Activated CD8-positive, alpha-beta T cell treated with anti-CD3 and anti-CD28 coated beads for 36 hours (primary cell): ENCODE measurements around the gene PDE8B. TPM values are rescaled to one million over a fixed set of nuclear protein-coding genes. Genes with fewer than 3 reads are reported as not detected.

Source experiments
- ATAC-seq: fragments of 200-7000 bp; cut with Tn5 transposase; one replicate; pipeline ENCODE4 v1.10.0; 2021; ENCODE audit warnings: mild to moderate bottlenecking, moderate library complexity
- CTCF ChIA-PET: fragments of 350-600 bp; sonication (Branson Sonifier 250); formaldehyde crosslinking; loops from one replicate; lab custom pipeline; 2021; ENCODE audit warnings: antibody characterized with exemption; lab: Charles Lee
- POLR2A ChIA-PET: fragments of 350-600 bp; sonication (Branson Sonifier 250); formaldehyde crosslinking; loops from one replicate; lab custom pipeline; 2021; ENCODE audit warnings: antibody characterized with exemption; lab: Charles Lee
- DNase-seq: peaks from one replicate; pipeline ENCODE4 v3.0.0-alpha.2; 2020
- H3K27ac Mint-ChIP-seq: one replicate; pipeline ENCODE4 v1.8.0; 2021; ENCODE audit warnings: mild to moderate bottlenecking, mixed read lengths
- H3K27me3 Mint-ChIP-seq: one replicate; pipeline ENCODE4 v1.8.0; 2021; ENCODE audit warnings: mixed read lengths
- H3K36me3 Mint-ChIP-seq: one replicate; pipeline ENCODE4 v1.8.0; 2021; ENCODE audit warnings: low read depth, mixed read lengths
- H3K4me1 Mint-ChIP-seq: one replicate; pipeline ENCODE4 v1.8.0; 2021; ENCODE audit warnings: low read depth, mixed read lengths
- H3K4me3 Mint-ChIP-seq: one replicate; pipeline ENCODE4 v1.8.0; 2021; ENCODE audit warnings: mild to moderate bottlenecking, moderate library complexity, mixed read lengths
- H3K9me3 Mint-ChIP-seq: one replicate; pipeline ENCODE4 v1.8.0; 2021; ENCODE audit warnings: mixed read lengths
- intact Hi-C: fragments of 100-400 bp; cut with micrococcal nuclease; formaldehyde crosslinking; loops from one replicate; pipeline ENCODE4 v1.10.0; 2022
- total RNA-seq, 2 experiments: library from RNA; stranded (reverse); gene quantifications; one replicate each; pipeline ENCODE4 v1.2.3, GENCODE V29; 2021
- TF ChIP-seq, protein P1 (sequence below): fragments of 200-600 bp; IDR thresholded peaks from one replicate; pipeline ENCODE4 v1.8.0; 2022; ENCODE audit warnings: antibody characterized with exemption, mild to moderate bottlenecking

PDE8B gene
- total RNA-seq, 2 experiments from 2014 or later = 0.47 TPM; not detected in 1

DNA sequence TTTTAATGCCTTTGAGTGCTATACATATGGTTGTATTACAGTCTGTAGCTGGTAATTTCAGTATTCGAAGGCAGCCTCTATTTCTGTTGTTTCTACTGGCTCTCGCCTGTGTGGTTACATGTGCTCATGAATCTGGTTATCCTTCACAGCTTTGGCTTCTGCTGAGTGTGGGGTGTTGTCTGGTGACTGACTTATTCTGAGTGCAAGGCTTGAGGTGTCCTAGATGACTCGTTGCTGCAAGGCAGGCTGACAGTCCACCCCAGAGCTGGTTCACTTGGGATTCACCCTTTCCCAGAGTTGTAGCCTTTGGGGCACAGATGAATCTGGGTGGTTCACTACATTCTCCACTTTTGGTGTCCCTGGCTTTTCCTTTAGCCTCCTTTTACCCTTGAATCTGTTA is 41.4 kb downstream of the PDE8B start:
- TF ChIP-seq, protein P1, sequence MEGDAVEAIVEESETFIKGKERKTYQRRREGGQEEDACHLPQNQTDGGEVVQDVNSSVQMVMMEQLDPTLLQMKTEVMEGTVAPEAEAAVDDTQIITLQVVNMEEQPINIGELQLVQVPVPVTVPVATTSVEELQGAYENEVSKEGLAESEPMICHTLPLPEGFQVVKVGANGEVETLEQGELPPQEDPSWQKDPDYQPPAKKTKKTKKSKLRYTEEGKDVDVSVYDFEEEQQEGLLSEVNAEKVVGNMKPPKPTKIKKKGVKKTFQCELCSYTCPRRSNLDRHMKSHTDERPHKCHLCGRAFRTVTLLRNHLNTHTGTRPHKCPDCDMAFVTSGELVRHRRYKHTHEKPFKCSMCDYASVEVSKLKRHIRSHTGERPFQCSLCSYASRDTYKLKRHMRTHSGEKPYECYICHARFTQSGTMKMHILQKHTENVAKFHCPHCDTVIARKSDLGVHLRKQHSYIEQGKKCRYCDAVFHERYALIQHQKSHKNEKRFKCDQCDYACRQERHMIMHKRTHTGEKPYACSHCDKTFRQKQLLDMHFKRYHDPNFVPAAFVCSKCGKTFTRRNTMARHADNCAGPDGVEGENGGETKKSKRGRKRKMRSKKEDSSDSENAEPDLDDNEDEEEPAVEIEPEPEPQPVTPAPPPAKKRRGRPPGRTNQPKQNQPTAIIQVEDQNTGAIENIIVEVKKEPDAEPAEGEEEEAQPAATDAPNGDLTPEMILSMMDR = no peak
- intact Hi-C loops = no loop called here
- no peaks in the 10 kb centered on the region for H3K36me3 Mint-ChIP-seq
- no peak for DNase-seq
- H3K4me3 Mint-ChIP-seq = no peak overlapping the region
- H3K4me1 Mint-ChIP-seq = no peaks in the 10 kb centered on the region
- peaks cover 19% of the 10 kb centered on the region for H3K27me3 Mint-ChIP-seq
- no peak for ATAC-seq
- no peaks in the 10 kb centered on the region for H3K9me3 Mint-ChIP-seq
- ChIA-PET CTCF (interaction anchor here (1.3 kb wide), 1 partner anchor 31 kb away, joined by 3 read pairs; no protein-coding TSS in a partner anchor), POLR2A (interaction anchor here (0.6 kb wide), 1 partner anchor 95 kb away, joined by 3 read pairs; no protein-coding TSS in a partner anchor)
- H3K27ac Mint-ChIP-seq = no peak overlapping the region

DNA sequence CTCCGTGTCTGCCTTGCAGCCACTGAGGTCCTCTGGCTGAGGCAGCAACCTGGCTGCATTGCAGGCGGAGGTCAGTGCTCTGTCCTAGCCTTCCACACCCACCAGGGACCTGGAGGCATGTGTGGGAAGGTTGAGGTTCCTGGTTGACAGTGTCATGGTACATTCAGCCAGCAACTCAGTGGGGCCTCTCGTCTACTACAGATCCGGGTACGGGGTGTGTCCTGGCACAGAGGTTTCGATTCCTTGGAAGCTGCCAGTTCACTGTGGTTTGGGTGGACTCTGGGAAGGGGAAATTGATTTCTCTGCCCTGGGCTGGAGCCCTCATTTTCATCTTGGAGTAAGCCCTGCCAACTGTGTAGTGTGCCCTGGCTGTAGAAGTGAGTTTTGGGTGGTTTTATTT is 45.1 kb downstream of the PDE8B start:
- H3K27me3 Mint-ChIP-seq = peaks cover 24% of the 10 kb centered on the region
- intact Hi-C loops = no loop called here
- H3K4me1 Mint-ChIP-seq = peaks cover 4% of the 10 kb centered on the region
- TF ChIP-seq, protein P1 = no peak
- DNase-seq = no peak
- CTCF ChIA-PET = no interaction called here
- no peak overlapping the region for H3K4me3 Mint-ChIP-seq
- no peak overlapping the region for H3K27ac Mint-ChIP-seq
- ATAC-seq = no peak
- POLR2A ChIA-PET = no interaction called here
- no peaks in the 10 kb centered on the region for H3K36me3 Mint-ChIP-seq
- H3K9me3 Mint-ChIP-seq = no peaks in the 10 kb centered on the region

DNA sequence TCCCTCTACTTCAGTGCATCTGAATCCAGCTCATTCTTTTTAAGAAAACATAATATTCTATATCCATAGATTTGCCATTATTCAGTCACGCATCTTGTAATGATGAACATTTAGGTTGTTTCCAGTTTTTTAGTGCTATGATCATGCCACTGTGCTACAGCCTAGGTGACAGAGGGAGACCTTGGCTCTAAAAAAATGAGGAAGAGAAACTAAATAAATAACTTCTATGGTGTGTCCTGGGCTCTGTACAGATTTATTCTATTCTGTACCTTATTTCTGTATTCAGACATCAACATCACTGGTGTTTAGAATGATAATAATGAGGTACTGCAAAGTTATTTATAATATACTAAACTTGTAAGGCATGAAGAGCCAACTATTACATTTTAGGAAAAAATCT is 45.9 kb downstream of the PDE8B start:
- peaks cover 4% of the 10 kb centered on the region for H3K4me1 Mint-ChIP-seq
- H3K27me3 Mint-ChIP-seq = peaks cover 27% of the 10 kb centered on the region
- no peaks in the 10 kb centered on the region for H3K36me3 Mint-ChIP-seq
- no peaks in the 10 kb centered on the region for H3K9me3 Mint-ChIP-seq
- POLR2A ChIA-PET = no interaction called here
- CTCF ChIA-PET = no interaction called here
- DNase-seq (no peak), ATAC-seq (no peak)
- TF ChIP-seq, protein P1 = no peak
- no peak overlapping the region for H3K27ac Mint-ChIP-seq
- intact Hi-C loops = no loop called here
- no peak overlapping the region for H3K4me3 Mint-ChIP-seq

DNA sequence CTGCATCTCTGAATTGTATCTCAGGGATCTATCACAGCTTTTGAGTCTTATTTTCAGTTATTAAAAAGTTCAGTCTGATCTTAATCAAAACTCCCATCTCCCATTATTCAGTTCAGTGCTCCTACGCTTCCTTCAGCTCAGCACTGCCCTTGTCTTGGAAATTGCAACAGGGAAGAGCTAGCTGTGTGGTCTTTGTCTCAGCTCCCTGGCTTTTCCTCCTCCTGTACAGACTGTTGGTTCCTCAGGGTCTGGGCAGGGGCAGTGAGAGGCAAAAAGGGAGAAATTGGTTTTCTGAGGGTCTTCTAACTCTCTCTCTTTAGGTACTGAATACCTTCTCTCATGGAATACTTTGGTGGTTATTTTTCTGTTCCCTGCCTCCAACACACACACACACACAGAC is 48.2 kb downstream of the PDE8B start:
- POLR2A ChIA-PET = no interaction called here
- Mint-ChIP-seq H3K36me3 (no peaks in the 10 kb centered on the region), H3K27me3 (peaks cover 24% of the 10 kb centered on the region), H3K4me3 (no peak overlapping the region), H3K9me3 (no peaks in the 10 kb centered on the region), H3K4me1 (peaks cover 4% of the 10 kb centered on the region), H3K27ac (no peak overlapping the region)
- CTCF ChIA-PET = interaction anchor here (2.2 kb wide), 1 partner anchor 10 kb away, joined by 6 read pairs; no protein-coding TSS in a partner anchor
- DNase-seq (no peak), ATAC-seq (no peak)
- intact Hi-C loops = no loop called here
- TF ChIP-seq, protein P1 = no peak

DNA sequence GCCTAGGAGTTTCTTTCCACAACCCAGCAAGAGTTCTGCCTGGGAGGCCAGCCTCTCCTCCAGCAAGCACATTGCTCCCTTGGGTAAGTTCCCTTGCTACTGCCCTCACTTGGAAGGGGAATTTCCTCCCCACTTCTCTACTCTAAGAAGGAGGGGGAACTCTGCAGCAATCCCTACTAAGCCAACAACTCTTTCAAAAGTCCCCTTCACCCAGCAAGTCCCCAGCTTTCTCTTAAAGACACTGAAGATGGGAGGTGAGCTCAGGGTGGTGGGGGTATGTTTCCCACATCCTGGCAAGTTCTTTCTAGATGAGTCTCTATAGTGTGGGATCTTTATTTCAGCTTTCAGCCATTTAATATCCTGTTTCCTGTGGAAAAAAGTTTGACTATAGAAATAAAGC is 49.0 kb downstream of the PDE8B start:
- Mint-ChIP-seq H3K4me3 (no peak overlapping the region), H3K9me3 (no peaks in the 10 kb centered on the region), H3K27ac (no peak overlapping the region), H3K4me1 (peaks cover 4% of the 10 kb centered on the region), H3K27me3 (peaks cover 23% of the 10 kb centered on the region), H3K36me3 (no peaks in the 10 kb centered on the region)
- TF ChIP-seq, protein P1 = no peak
- POLR2A ChIA-PET = no interaction called here
- peak; percentile 65 for ATAC-seq
- intact Hi-C loops = no loop called here
- CTCF ChIA-PET = interaction anchor here (2.2 kb wide), 1 partner anchor 9 kb away, joined by 6 read pairs; no protein-coding TSS in a partner anchor
- peak; percentile 3 for DNase-seq
